Subcutaneous abdominal adipose tissue (tissue), 5 donors: ENCODE data around the gene NAB1.

Experiments
- H3K27ac ChIP-seq: one replicate; pipeline ENCODE4 v1.7.0; 2013; ENCODE audit warnings: low read depth, mild to moderate bottlenecking, inconsistent platforms, low read length, moderate library complexity
- H3K27me3 ChIP-seq, 5 donors: one replicate each; pipeline ENCODE4 v1.7.0; 2013; ENCODE audit warnings: low read length in 5 of 5, inconsistent platforms in 1 of 5; ENCODE audit not compliant: control insufficient read depth in 5 of 5, insufficient read depth in 4 of 5
- H3K36me3 ChIP-seq, 5 donors: one replicate each; pipeline ENCODE4 v1.7.0; 2013; ENCODE audit warnings: low read length in 5 of 5; ENCODE audit not compliant: control insufficient read depth in 5 of 5, insufficient read depth in 5 of 5
- H3K4me1 ChIP-seq, 5 donors: one replicate each; pipeline ENCODE4 v1.7.0; 2013; ENCODE audit warnings: low read length in 5 of 5, mild to moderate bottlenecking in 3 of 5, moderate library complexity in 1 of 5; ENCODE audit not compliant: control insufficient read depth in 5 of 5, insufficient read depth in 5 of 5
- H3K4me3 ChIP-seq, 5 donors: one replicate each; pipeline ENCODE4 v1.7.0; 2013; ENCODE audit warnings: low read length in 5 of 5, low read depth in 1 of 5
- H3K9ac ChIP-seq, 5 donors: one replicate each; pipeline ENCODE4 v1.7.0; 2013; ENCODE audit warnings: low read length in 5 of 5, mild to moderate bottlenecking in 4 of 5, moderate library complexity in 3 of 5
- H3K9me3 ChIP-seq, 5 donors: one replicate each; pipeline ENCODE4 v1.7.0; 2013; ENCODE audit warnings: low read length in 5 of 5; ENCODE audit not compliant: control insufficient read depth in 5 of 5
- donor health status: healthy.
- donor health status: healthy.
- donor health status: healthy.
- donor health status: healthy.
- donor health status: healthy.

Gene NAB1

GRCh38 chr2:190666895-190667294 is 18.0 kb downstream of the NAB1 start:
- Histone ChIP-seq H3K27me3 (no peaks in the 10 kb centered on the region), H3K9me3 (peaks cover 0 to 6% (median 0%) of the 10 kb centered on the region in 5 donors), H3K4me3 (no peak overlapping the region), H3K4me1 (peaks cover 0 to 14% (median 5%) of the 10 kb centered on the region in 5 donors), H3K27ac (no peak overlapping the region), H3K36me3 (peaks cover 6 to 18% (median 14%) of the 10 kb centered on the region in 5 donors), H3K9ac (no peak overlapping the region)

DNA sequence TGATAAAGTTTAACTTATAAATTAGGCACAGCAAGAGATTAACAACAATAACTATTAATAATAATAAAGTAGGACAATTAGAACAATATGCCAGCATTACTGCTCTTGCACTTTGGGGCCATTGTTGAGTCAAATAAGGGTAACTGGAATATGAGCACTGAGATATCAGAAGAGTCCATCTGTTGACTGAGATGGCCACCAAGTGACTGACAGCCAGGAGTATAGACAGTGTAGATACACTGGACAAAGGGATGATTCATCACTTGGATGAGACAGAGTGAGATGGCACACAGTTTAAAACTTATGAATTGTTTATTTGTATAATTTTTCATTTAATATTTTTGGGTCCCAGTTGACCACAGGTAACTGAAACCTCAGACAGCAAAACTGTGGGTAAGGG is 20.0 kb downstream of the NAB1 start:
- no peak overlapping the region for H3K9ac ChIP-seq
- H3K27ac ChIP-seq = no peak overlapping the region
- H3K4me3 ChIP-seq = no peak overlapping the region
- H3K36me3 ChIP-seq = peaks cover 10 to 28% (median 16%) of the 10 kb centered on the region in 5 donors
- peaks cover 0 to 6% (median 0%) of the 10 kb centered on the region in 5 donors for H3K9me3 ChIP-seq
- H3K4me1 ChIP-seq = peaks cover 0 to 5% (median under 1%) of the 10 kb centered on the region in 5 donors
- no peaks in the 10 kb centered on the region for H3K27me3 ChIP-seq

- Histone ChIP-seq H3K27me3 (no peaks in the 10 kb centered on the region), H3K27ac (no peak overlapping the region), H3K9me3 (peaks cover 0 to 6% (median 0%) of the 10 kb centered on the region in 5 donors), H3K4me3 (no peak overlapping the region), H3K4me1 (peaks cover 0 to 5% (median 0%) of the 10 kb centered on the region in 5 donors), H3K9ac (no peak overlapping the region), H3K36me3 (peaks cover 23 to 40% (median 28%) of the 10 kb centered on the region in 5 donors)
Observed at GRCh38 chr2:190670182-190670946, 21.5 kb downstream of the NAB1 start.

DNA sequence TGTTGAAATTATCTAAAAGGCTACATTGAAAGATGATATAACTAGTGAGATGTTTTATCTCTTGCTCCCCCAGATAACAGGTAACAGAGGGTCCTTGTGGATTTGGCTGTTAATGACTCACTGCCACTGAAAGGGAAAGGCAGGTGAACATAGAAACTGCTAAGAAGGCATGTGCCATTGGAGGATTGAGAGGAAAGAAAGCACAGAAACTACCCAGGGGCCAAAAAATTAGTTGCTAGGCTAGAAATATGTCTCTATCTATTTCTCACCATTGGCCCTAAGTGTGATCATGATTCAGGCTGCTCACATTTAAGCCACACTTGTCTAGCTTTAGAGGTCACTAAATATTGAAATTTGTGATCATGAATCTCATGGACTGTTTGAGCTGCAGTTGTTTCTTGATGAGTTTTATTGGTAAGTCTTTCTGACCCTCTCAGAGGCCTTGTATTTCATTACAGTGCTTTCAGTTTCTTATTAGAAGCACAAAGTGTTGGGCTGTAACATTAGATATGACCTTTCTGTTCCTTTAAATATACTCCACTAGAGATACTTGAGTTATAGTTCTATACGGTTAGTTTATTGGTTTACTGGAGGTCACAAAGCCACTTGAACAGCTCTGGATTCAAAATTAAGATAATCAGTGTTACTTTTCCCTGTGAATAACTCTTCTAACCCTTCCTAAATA is 26.2 kb downstream of the NAB1 start:
- H3K9ac ChIP-seq = no peak overlapping the region
- H3K9me3 ChIP-seq = no peaks in the 10 kb centered on the region
- H3K4me3 ChIP-seq = no peak overlapping the region
- H3K27ac ChIP-seq = no peak overlapping the region
- no peaks in the 10 kb centered on the region for H3K27me3 ChIP-seq
- peaks cover 28 to 55% (median 32%) of the 10 kb centered on the region in 5 donors for H3K36me3 ChIP-seq
- H3K4me1 ChIP-seq = no peaks in the 10 kb centered on the region

DNA sequence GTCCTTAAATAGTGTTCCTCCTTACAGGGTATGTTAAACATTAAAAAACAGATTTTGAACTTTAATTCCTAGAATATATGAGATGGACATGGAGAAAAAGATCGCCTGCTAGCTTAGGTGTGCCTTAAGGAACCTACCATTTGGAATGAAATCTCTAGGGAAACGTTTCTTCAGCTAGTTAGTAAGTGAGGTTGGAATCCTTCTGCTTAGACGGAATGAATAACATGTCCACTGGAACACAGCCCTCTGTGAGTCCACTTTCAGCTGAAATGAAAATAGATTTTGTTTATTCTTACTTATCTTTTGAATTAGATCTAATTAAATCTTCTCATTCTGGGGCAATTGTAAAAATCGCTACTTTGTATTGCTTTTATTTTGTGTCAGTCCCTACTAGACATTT is 28.4 kb downstream of the NAB1 start:
- H3K9ac ChIP-seq = no peak overlapping the region
- H3K27me3 ChIP-seq = no peaks in the 10 kb centered on the region
- H3K9me3 ChIP-seq = no peaks in the 10 kb centered on the region
- H3K4me1 ChIP-seq = no peaks in the 10 kb centered on the region
- peaks cover 20 to 36% (median 21%) of the 10 kb centered on the region in 5 donors for H3K36me3 ChIP-seq
- H3K4me3 ChIP-seq = no peak overlapping the region
- no peak overlapping the region for H3K27ac ChIP-seq

GRCh38 chr2:190678444-190679162 is 29.7 kb downstream of the NAB1 start:
- H3K9me3 ChIP-seq = no peaks in the 10 kb centered on the region
- no peaks in the 10 kb centered on the region for H3K27me3 ChIP-seq
- H3K27ac ChIP-seq = no peak overlapping the region
- H3K4me3 ChIP-seq = no peak overlapping the region
- H3K36me3 ChIP-seq = peaks cover 18 to 35% (median 22%) of the 10 kb centered on the region in 5 donors
- no peak overlapping the region for H3K9ac ChIP-seq
- no peaks in the 10 kb centered on the region for H3K4me1 ChIP-seq

GRCh38 chr2:190679391-190679790 is 30.5 kb downstream of the NAB1 start:
- H3K27me3 ChIP-seq = no peaks in the 10 kb centered on the region
- no peak overlapping the region for H3K27ac ChIP-seq
- H3K9ac ChIP-seq = no peak overlapping the region
- H3K36me3 ChIP-seq = peaks cover 11 to 30% (median 16%) of the 10 kb centered on the region in 5 donors
- H3K4me1 ChIP-seq = no peaks in the 10 kb centered on the region
- H3K9me3 ChIP-seq = no peaks in the 10 kb centered on the region
- H3K4me3 ChIP-seq = no peak overlapping the region

- Histone ChIP-seq H3K4me3 (no peak overlapping the region), H3K9me3 (no peaks in the 10 kb centered on the region), H3K27ac (no peak overlapping the region)
Observed at GRCh38 chr2:190679813-190680591, 31.1 kb downstream of the NAB1 start.

DNA sequence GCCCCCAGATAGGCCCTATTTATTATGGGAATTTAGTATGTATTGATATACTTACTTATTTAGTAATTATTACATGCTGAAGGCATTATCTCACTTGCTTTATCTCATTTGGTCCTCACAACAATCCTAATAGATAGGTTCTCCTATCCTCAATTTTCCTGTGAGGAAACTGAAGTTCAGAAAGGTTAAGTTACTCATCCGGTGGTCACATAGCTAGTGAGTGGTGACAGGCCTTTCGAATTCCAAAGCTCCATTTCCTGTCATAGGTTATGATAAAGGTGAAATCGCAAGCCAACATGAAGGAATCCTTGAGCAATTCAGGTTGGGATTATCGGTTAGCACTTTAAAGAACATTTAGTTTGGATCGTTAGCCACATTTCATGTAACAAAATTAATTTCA is 33.3 kb downstream of the NAB1 start:
- H3K27ac ChIP-seq = no peak overlapping the region
- no peaks in the 10 kb centered on the region for H3K4me1 ChIP-seq
- peaks cover 13 to 42% (median 19%) of the 10 kb centered on the region in 5 donors for H3K36me3 ChIP-seq
- H3K4me3 ChIP-seq = no peak overlapping the region
- H3K9me3 ChIP-seq = no peaks in the 10 kb centered on the region
- no peak overlapping the region for H3K9ac ChIP-seq
- H3K27me3 ChIP-seq = no peaks in the 10 kb centered on the region

More at GRCh38 chr2:190679813-190680591, 31.1 kb downstream of the NAB1 start:
- Histone ChIP-seq H3K36me3 (peaks cover 7 to 27% (median 11%) of the 10 kb centered on the region in 5 donors), H3K4me1 (no peaks in the 10 kb centered on the region), H3K9ac (no peak overlapping the region), H3K27me3 (no peaks in the 10 kb centered on the region)
